Hematopoietic multipotent progenitor cell treated with erythropoietin and hydrocortisone succinate and interleukin-3 and kit ligand, for 8 days (in vitro differentiated cells): ENCODE measurements around the gene ZNF44.

Experiments used
- DNase-seq: peaks from one replicate; pipeline ENCODE4 v3.0.0-alpha.2; 2015

The ZNF44 gene

GRCh38 chr19:12260861-12261260, 33.8 kb downstream of the ZNF44 start:
- no peak for DNase-seq

- no peak for DNase-seq
Measured at GRCh38 chr19:12260236-12260635, 34.4 kb downstream of the ZNF44 start.

GRCh38 chr19:12255372-12255771, 39.3 kb downstream of the ZNF44 start:
- no peak for DNase-seq

- no peak for DNase-seq
Measured at GRCh38 chr19:12247644-12248222, 47.0 kb downstream of the ZNF44 start.

GRCh38 chr19:12244370-12244769, 50.3 kb downstream of the ZNF44 start:
- DNase-seq = no peak

GRCh38 chr19:12237143-12237839, 57.4 kb downstream of the ZNF44 start:
- DNase-seq = no peak

- DNase-seq = no peak
Measured at GRCh38 chr19:12232961-12233360, 61.7 kb downstream of the ZNF44 start.

GRCh38 chr19:12230751-12231733, 63.6 kb downstream of the ZNF44 start:
- no peak for DNase-seq

GRCh38 chr19:12229990-12230389, 64.7 kb downstream of the ZNF44 start:
- no peak for DNase-seq

- no peak for DNase-seq
Measured at GRCh38 chr19:12224676-12225075, 70.0 kb downstream of the ZNF44 start.

GRCh38 chr19:12222980-12223630, 71.6 kb downstream of the ZNF44 start:
- DNase-seq = no peak
